ENCODE results near the gene MT1M.
"Not testable (repeated sequence)": the region's sequence is repeated elsewhere in the genome, so short reads cannot be mapped to it uniquely, and the experiment has no call there.

GRCh38 chr16:56672171-56672570 is 39.7 kb downstream of the MT1M start:
- not testable (repeated sequence) for TF ChIP-seq CTCF, POLR2A (IDR thresholded peaks at IDR 0.05)
